NT2/D1 (cell line): ENCODE results near the gene ATL3.

ENCODE experiments used
- SUZ12 ChIP-seq: IDR thresholded peaks from 2 replicates; pipeline ENCODE4 v1.6.1; 2011; ENCODE audit not compliant: insufficient read length, insufficient read depth; ENCODE audit errors: extremely low read depth
- YY1 ChIP-seq: IDR thresholded peaks from 2 replicates; pipeline ENCODE4 v1.6.1; 2011; ENCODE audit not compliant: insufficient read length, insufficient read depth

DNA sequence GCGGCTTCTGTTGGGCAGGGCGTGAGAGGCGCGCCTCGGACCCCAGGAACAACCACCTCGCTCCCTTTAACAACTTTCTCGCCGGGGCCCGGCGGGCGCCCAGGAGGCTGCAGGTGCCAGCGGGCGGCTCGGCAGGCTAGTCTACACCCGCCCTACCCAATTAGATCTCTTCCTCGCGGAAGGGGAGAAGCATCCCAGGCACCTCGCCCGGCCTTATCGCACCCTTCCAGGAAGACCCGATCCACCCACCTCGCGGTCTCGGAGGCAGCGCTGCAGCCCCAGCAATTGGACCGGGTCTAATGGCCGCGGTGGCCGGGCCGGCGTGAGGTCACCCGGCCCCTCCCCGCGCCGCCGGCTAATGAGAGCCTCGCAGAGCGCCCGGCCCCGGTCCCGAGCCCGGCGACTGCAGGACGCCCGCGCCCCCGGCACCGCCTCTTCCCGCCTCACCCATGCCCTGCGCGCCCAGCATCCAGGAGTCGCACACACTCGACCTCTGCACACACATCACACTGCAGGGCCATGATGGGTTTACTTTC, 57.0 kb downstream of the ATL3 start, which contains the start of gene PLAAT3:
- TF ChIP-seq SUZ12 (no peak), YY1 (no peak)
